Osteoblast (primary cell): Measurements from ENCODE around the gene DNMT1. TPM values are rescaled to one million over a fixed set of nuclear protein-coding genes. Genes with fewer than 3 reads are reported as not detected.

ENCODE experiments used
- DNase-seq: peaks from one replicate; pipeline ENCODE4 v3.0.0; 2011; ENCODE audit warnings: low spot score, mixed read lengths; ENCODE audit not compliant: insufficient read length; ENCODE audit errors: missing footprints
- H2AFZ ChIP-seq: 2 replicates; pipeline ENCODE4 v1.6.0; 2011; ENCODE audit warnings: mild to moderate bottlenecking, low read length
- H3K27ac ChIP-seq: 2 replicates; pipeline ENCODE4 v1.5.1; 2011; ENCODE audit warnings: mild to moderate bottlenecking, low read depth, low read length, moderate library complexity
- H3K27me3 ChIP-seq: 2 replicates; pipeline ENCODE4 v1.6.0; 2012; ENCODE audit warnings: mild to moderate bottlenecking, control low read depth, inconsistent platforms, low read length, moderate library complexity; ENCODE audit not compliant: insufficient read depth
- H3K36me3 ChIP-seq: 2 replicates; pipeline ENCODE4 v1.5.1; 2011; ENCODE audit warnings: mild to moderate bottlenecking, low read length, control low read depth, moderate library complexity; ENCODE audit not compliant: insufficient read depth
- H3K4me1 ChIP-seq: 2 replicates; pipeline ENCODE4 v1.5.1; 2011; ENCODE audit warnings: mild to moderate bottlenecking, low read length, control low read depth, moderate library complexity; ENCODE audit not compliant: insufficient read depth
- H3K4me2 ChIP-seq: 2 replicates; pipeline ENCODE4 v1.6.0; 2011; ENCODE audit warnings: mild to moderate bottlenecking, low read length; ENCODE audit not compliant: insufficient read depth
- H3K4me3 ChIP-seq: fragments of 200-600 bp; sonication (generic); 3 replicates; pipeline ENCODE4 v1.5.1; 2012; ENCODE audit warnings: mild to moderate bottlenecking, low read length, inconsistent platforms; ENCODE audit not compliant: insufficient read depth
- H3K79me2 ChIP-seq: 2 replicates; pipeline ENCODE4 v1.6.0; 2012; ENCODE audit warnings: mild to moderate bottlenecking, low read length, control low read depth, inconsistent platforms; ENCODE audit not compliant: insufficient read depth
- H3K9me3 ChIP-seq: 2 replicates; pipeline ENCODE4 v1.5.1; 2011; ENCODE audit warnings: low read depth, low read length, control low read depth
- H4K20me1 ChIP-seq: 2 replicates; pipeline ENCODE4 v1.6.0; 2012; ENCODE audit warnings: mild to moderate bottlenecking, low read length, control low read depth; ENCODE audit not compliant: insufficient read depth
- total RNA-seq: library from RNA; depleted of rRNA; stranded (reverse); fragments of >200 nt; gene quantifications from 2 replicates; pipeline ENCODE4 v1.2.3, GENCODE V29; 2012
- TF ChIP-seq, protein P1 (sequence below): IDR thresholded peaks from 2 replicates; pipeline ENCODE4 v1.5.1; 2011; ENCODE audit warnings: mild to moderate bottlenecking, low read depth, low read length, moderate library complexity; ENCODE audit errors: extremely low read depth

The DNMT1 gene
- total RNA-seq, 1 donor = 33.7 TPM

DNA sequence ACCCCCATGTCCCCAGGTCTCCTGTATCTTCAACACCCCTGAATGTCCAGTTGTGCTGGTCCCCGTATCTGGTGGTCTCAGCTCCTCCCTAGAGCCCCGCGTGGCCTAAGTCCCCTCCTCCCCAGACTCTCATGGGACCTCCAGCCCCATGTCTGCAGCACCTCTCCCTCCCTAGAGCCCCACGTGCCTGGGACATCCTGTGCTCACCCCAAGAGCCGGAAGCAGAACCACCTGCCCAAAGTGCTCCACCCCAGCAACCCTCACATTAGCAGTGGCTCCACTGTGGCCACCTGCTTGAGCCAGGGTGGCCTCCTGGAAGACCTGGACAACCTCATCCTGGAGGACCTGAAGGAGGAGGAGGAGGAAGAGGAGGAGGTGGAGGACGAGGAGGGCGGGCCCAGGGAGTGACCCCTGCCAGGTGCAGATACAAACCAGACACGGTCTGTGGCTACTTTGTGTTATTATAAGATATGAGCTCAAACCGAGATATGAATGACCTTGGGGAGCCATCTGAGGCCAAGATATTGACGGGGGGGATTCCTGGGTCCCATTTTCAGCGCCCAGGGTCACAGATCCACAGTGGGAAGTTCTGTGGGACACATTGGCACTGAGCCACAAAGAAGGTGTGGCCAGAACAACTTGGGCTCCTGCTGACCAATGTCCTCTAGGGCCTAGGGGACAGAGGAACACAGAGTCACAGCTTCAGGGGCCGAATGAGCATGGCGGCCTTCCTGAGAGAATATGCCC, 102.7 kb downstream of the DNMT1 start:
- no peaks in the 10 kb centered on the region for H3K27me3 ChIP-seq
- peak; percentile 72 for DNase-seq
- H3K9me3 ChIP-seq = no peaks in the 10 kb centered on the region
- H4K20me1 ChIP-seq = peaks cover 4% of the 10 kb centered on the region
- peaks cover 8% of the 10 kb centered on the region for H3K4me1 ChIP-seq
- TF ChIP-seq, protein P1, sequence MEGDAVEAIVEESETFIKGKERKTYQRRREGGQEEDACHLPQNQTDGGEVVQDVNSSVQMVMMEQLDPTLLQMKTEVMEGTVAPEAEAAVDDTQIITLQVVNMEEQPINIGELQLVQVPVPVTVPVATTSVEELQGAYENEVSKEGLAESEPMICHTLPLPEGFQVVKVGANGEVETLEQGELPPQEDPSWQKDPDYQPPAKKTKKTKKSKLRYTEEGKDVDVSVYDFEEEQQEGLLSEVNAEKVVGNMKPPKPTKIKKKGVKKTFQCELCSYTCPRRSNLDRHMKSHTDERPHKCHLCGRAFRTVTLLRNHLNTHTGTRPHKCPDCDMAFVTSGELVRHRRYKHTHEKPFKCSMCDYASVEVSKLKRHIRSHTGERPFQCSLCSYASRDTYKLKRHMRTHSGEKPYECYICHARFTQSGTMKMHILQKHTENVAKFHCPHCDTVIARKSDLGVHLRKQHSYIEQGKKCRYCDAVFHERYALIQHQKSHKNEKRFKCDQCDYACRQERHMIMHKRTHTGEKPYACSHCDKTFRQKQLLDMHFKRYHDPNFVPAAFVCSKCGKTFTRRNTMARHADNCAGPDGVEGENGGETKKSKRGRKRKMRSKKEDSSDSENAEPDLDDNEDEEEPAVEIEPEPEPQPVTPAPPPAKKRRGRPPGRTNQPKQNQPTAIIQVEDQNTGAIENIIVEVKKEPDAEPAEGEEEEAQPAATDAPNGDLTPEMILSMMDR = no peak
- peaks cover 9% of the 10 kb centered on the region for H3K36me3 ChIP-seq
- H3K4me2 ChIP-seq = no peak overlapping the region
- H3K79me2 ChIP-seq = no peaks in the 10 kb centered on the region
- H2AFZ ChIP-seq = no peak overlapping the region
- H3K27ac ChIP-seq = no peak overlapping the region
- no peak overlapping the region for H3K4me3 ChIP-seq

DNA sequence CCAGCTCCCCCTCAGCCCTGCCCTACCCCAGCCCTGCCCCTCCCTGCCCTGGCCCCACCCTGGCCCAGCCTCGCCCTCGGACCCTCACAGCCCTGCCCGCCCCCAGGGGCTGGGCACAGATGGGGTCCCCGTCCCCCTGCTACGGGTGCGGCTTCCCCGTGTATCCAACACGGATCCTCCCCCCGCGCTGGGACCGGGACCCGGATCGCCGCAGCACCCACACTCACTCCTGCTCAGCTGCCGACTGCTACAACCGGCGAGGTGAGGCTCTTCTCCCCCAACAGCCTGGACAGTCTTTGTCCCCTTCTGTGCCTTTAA, 103.4 kb downstream of the DNMT1 start:
- Histone ChIP-seq H3K27ac (no peak overlapping the region), H3K4me2 (no peak overlapping the region), H3K4me1 (peaks cover 5% of the 10 kb centered on the region), H2AFZ (no peak overlapping the region), H4K20me1 (peaks cover 4% of the 10 kb centered on the region), H3K9me3 (no peaks in the 10 kb centered on the region), H3K4me3 (no peak overlapping the region), H3K27me3 (no peaks in the 10 kb centered on the region), H3K36me3 (peaks cover 9% of the 10 kb centered on the region), H3K79me2 (no peaks in the 10 kb centered on the region)
- TF ChIP-seq, protein P1 = no peak
- no peak for DNase-seq

GRCh38 chr19:10089801-10090375, 104.9 kb downstream of the DNMT1 start:
- no peak overlapping the region for H3K4me2 ChIP-seq
- peaks cover 3% of the 10 kb centered on the region for H3K4me1 ChIP-seq
- no peaks in the 10 kb centered on the region for H3K27me3 ChIP-seq
- H3K9me3 ChIP-seq = no peaks in the 10 kb centered on the region
- peaks cover 9% of the 10 kb centered on the region for H3K36me3 ChIP-seq
- H3K27ac ChIP-seq = no peak overlapping the region
- no peak overlapping the region for H2AFZ ChIP-seq
- no peaks in the 10 kb centered on the region for H3K79me2 ChIP-seq
- H4K20me1 ChIP-seq = peaks cover 4% of the 10 kb centered on the region
- peak; percentile 82 for DNase-seq
- no peak overlapping the region for H3K4me3 ChIP-seq
- TF ChIP-seq, protein P1 = no peak

GRCh38 chr19:10088949-10089554, 105.7 kb downstream of the DNMT1 start:
- no peak for DNase-seq
- TF ChIP-seq, protein P1 = no peak
- Histone ChIP-seq H3K9me3 (no peaks in the 10 kb centered on the region), H3K79me2 (no peaks in the 10 kb centered on the region), H3K4me1 (peaks cover 3% of the 10 kb centered on the region), H3K27ac (no peak overlapping the region), H2AFZ (no peak overlapping the region), H3K4me2 (no peak overlapping the region), H4K20me1 (peaks cover 4% of the 10 kb centered on the region), H3K36me3 (peaks cover 9% of the 10 kb centered on the region), H3K27me3 (no peaks in the 10 kb centered on the region), H3K4me3 (no peak overlapping the region)
